ENCODE measurements around the gene PSMD13.
"Not testable (repeated sequence)": the region's sequence is repeated elsewhere in the genome, so short reads cannot be mapped to it uniquely, and the experiment has no call there.

Gene PSMD13

GRCh38 chr11:279040-279965, 42.5 kb downstream of the PSMD13 start:
- no peak for DNase-seq

DNA sequence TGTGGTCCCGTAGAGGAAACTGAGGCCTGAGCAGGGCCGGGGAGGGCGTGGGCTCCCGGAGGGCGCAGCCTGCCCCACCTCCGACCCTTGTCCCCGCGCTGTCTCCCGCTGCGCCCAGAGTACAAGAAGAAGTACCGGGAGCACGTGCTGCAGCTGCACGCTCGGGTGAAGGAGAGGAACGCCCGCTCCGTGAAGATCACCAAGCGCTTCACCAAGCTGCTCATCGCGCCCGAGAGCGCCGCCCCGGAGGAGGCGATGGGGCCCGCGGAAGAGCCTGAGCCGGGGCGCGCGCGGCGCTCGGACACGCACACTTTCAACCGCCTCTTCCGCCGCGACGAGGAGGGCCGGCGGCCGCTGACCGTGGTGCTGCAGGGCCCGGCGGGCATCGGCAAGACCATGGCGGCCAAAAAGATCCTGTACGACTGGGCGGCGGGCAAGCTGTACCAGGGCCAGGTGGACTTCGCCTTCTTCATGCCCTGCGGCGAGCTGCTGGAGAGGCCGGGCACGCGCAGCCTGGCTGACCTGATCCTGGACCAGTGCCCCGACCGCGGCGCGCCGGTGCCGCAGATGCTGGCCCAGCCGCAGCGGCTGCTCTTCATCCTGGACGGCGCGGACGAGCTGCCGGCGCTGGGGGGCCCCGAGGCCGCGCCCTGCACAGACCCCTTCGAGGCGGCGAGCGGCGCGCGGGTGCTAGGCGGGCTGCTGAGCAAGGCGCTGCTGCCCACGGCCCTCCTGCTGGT, 43.4 kb downstream of the PSMD13 start:
- no peak for DNase-seq

- no peak for DNase-seq
Measured at GRCh38 chr11:280706-281485, 44.1 kb downstream of the PSMD13 start.

DNA sequence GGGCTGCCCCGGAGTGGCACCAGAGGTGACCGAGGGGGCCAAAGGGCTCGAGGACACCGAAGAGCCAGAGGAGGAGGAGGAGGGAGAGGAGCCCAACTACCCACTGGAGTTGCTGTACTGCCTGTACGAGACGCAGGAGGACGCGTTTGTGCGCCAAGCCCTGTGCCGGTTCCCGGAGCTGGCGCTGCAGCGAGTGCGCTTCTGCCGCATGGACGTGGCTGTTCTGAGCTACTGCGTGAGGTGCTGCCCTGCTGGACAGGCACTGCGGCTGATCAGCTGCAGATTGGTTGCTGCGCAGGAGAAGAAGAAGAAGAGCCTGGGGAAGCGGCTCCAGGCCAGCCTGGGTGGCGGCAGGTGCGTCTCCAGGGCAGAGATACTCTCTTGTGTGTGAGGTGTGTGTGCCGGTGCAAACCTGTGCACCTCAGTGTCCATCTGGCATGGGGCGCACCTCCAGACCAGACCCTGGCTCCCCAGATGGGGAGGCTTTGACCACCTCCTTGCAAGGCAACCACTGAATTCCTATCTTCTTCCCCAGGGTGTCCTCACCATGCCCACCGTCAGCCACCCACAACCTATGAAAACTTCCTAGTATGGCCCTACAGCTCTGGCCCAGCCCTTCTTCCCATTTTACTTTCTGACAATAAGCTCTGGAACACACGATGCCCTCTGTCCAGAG, 44.8 kb downstream of the PSMD13 start:
- DNase-seq = no peak

- DNase-seq = no peak
Measured at GRCh38 chr11:282171-282570, 45.4 kb downstream of the PSMD13 start.

- no peak for DNase-seq
Measured at GRCh38 chr11:282630-283360, 46.0 kb downstream of the PSMD13 start.

- DNase-seq = no peak
Measured at GRCh38 chr11:283405-284104, 46.8 kb downstream of the PSMD13 start.

GRCh38 chr11:284105-285020, 47.6 kb downstream of the PSMD13 start:
- DNase-seq = no peak

- no peak for DNase-seq
Measured at GRCh38 chr11:285021-285893, 48.5 kb downstream of the PSMD13 start.

- DNase-seq = no peak
Measured at GRCh38 chr11:285894-286220, 49.1 kb downstream of the PSMD13 start.

DNA sequence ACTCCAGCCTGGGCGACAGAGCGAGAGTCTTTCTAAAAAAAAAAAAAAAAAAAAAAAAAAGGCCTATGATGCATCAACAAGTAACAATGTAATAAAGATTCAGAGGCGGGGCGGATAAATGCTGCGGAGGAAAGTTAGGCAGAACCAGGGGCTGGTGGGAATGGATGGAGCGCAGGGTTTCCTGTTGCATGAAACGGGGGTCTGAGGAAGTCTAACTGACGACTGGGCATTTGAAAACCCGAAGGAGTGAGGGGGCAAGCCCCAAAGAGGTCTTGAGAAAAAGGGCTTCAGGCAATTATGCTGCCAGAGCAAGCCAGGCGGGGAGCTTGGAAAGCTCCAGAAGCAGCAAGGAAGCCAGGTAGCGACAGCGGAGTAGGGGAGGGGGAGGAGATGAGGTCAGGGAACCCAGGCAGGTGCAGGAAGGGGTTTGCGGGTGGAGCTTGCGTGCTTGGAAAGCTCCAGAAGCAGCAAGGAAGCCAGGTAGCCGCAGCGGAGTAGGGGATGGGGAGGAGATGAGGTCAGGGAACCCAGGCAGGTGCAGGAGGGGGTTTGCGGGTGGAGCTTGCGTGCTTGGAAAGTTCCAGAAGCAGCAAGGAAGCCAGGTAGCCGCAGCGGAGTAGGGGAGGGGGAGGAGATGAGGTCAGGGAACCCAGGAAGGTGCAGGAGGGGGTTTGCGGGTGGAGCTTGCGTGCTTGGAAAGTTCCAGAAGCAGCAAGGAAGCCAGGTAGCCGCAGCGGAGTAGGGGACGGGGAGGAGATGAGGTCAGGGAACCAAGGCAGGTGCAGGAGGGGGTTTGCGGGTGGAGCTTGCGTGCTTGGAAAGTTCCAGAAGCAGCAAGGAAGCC, 50.4 kb downstream of the PSMD13 start:
- DNase-seq = not testable (repeated sequence)

DNA sequence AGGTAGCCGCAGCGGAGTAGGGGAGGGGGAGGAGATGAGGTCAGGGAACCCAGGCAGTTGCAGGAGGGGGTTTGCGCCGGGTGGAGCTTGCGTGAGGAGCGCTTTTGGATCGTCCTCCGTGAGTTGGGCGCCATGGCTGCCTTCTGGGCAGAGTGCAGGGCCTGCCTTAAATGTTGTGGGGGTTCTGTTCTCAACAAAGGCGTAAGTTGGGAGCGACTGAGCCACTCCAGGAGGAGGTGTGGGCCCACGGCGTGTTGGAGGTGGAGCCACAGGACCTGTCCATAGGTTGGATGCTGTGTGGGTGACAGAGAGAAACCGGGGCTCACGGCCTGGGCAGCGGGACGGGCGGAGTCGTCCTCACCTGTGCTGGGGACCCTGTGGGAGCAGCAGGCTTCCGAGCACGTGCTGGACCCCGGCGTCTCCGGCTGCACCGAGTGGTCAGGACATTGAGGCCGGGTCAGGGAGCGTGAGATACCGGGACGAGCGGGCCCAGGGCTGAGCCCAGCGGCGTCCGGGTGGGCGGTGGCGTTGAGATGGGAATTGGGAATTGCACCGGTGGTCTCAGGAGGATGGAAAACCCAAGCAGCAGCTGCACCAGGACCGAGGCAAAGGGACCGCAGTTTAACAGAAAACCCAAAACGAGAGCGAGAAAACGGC, 51.2 kb downstream of the PSMD13 start:
- no peak for DNase-seq

DNA sequence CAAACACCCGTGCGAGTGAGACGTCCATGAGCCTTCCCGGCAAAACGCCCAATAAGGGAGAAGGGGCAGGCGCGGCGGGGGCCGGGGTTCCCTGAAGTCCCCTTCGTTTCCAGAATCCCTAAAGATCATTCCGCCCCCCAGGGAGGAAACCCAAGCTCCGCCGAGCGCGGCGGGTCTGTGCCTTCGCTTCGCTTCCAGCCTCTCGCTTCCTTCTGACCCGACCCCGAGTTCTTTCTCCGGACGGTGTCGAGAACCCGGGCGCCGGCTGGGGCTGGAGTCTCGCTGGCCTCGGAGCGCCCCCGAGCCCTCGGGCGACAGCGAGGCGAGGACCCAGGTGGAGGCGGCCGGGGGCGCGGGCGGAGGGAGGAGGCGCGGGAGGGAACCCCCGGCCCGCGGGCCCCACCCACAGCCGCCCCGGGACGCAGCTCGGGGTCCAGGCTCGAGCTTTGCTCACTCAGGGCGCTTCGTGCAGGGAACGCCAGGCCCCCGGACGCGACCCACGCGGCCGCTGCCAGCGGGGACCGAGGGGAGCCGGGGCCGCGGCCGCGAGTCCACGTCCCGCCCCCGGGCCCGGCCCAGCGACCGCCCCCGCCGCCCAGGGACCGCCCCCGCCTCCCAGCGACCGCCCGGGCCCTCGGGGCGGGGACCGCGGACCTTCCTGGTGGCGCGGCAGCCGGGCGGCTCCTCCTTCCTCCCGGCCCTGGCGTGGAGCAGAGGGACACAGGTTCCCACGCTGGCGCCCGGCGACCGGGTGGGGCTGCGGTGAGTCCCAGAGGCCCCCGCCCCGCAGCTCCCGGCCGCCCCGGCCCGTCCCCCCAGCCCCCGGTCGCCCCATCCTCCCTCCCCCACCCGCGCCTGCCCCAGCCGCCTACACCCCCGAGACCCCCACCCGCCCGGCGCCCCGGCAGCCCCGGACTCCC, 52.0 kb downstream of the PSMD13 start, which contains the start of gene PGGHG:
Gene PGGHG (plus strand): TSS at position 649 of the 920 bp plus-strand sequence. CDS start 691 bp downstream, outside the sequence.
- DNase-seq = no peak

GRCh38 chr11:289398-289711, 52.6 kb downstream of the PSMD13 start:
- DNase-seq = no peak

GRCh38 chr11:289712-290620, 53.2 kb downstream of the PSMD13 start:
- DNase-seq = no peak

Data from NCI-H2227 treated with DMSO at 0.1 percent for 48 hours (cell line).